Smooth muscle cell (in vitro differentiated cells): ENCODE measurements around the gene ABCF2. TPM values are rescaled to one million over a fixed set of nuclear protein-coding genes. Genes with fewer than 3 reads are reported as not detected.

ENCODE experiments used
- DNase-seq: peaks from one replicate; lab custom pipeline; 2025; ENCODE audit not compliant: unreplicated experiment; lab: John Stamatoyannopoulos, UW
- H2AFZ ChIP-seq: fragments of 200-600 bp; sonication (generic); 2 replicates; pipeline ENCODE4 v1.6.0; 2016; ENCODE audit warnings: antibody characterized with exemption, low read depth, mild to moderate bottlenecking
- H3F3A ChIP-seq: fragments of 200-600 bp; sonication (generic); 2 replicates; pipeline ENCODE4 v1.6.0; 2017; ENCODE audit warnings: antibody characterized with exemption, low read depth
- H3K27ac ChIP-seq: fragments of 200-600 bp; sonication (generic); 2 replicates; pipeline ENCODE4 v1.5.1; 2016; ENCODE audit warnings: low read depth, mild to moderate bottlenecking
- H3K27me3 ChIP-seq: fragments of 200-600 bp; sonication (generic); 2 replicates; pipeline ENCODE4 v1.6.1; 2016; ENCODE audit warnings: low read depth, mild to moderate bottlenecking
- H3K36me3 ChIP-seq: fragments of 200-600 bp; sonication (generic); 2 replicates; pipeline ENCODE4 v1.5.1; 2016; ENCODE audit warnings: low read depth
- H3K4me1 ChIP-seq: fragments of 200-600 bp; sonication (generic); 2 replicates; pipeline ENCODE4 v1.5.1; 2016; ENCODE audit warnings: low read depth
- H3K4me2 ChIP-seq: fragments of 200-600 bp; sonication (generic); 2 replicates; pipeline ENCODE4 v1.6.0; 2016; ENCODE audit warnings: mild to moderate bottlenecking
- H3K4me3 ChIP-seq: fragments of 200-600 bp; sonication (generic); 2 replicates; pipeline ENCODE4 v1.5.1; 2016; ENCODE audit warnings: mild to moderate bottlenecking
- H3K79me2 ChIP-seq: fragments of 200-600 bp; sonication (generic); 2 replicates; pipeline ENCODE4 v1.6.0; 2016; ENCODE audit warnings: low read depth, mild to moderate bottlenecking
- H3K9ac ChIP-seq: fragments of 200-600 bp; sonication (generic); 2 replicates; pipeline ENCODE4 v1.6.0; 2016; ENCODE audit warnings: low read depth
- H3K9me3 ChIP-seq: fragments of 200-600 bp; sonication (generic); replicated peaks from 2 replicates; pipeline ENCODE4 v1.5.1; 2016; ENCODE audit warnings: low read depth
- H4K20me1 ChIP-seq: fragments of 200-600 bp; sonication (generic); 2 replicates; pipeline ENCODE4 v1.6.0; 2016; ENCODE audit warnings: low read depth
- CTCF ChIP-seq: fragments of 200-600 bp; sonication (generic); IDR thresholded peaks from 2 replicates; pipeline ENCODE4 v1.5.1; 2017; ENCODE audit warnings: borderline replicate concordance, mild to moderate bottlenecking, antibody characterized with exemption; ENCODE audit not compliant: insufficient read depth, poor library complexity, severe bottlenecking
- WGBS: methylation state at CpG from one replicate; pipeline ENCODE4 v1.1.7; 2016; ENCODE audit warnings: low lambda C conversion rate; 5-methylcytosine and 5-hydroxymethylcytosine counted together
- polyA plus RNA-seq: library from polyadenylated mRNA; unstranded; fragments of >200 nt; fragmentation: Nextera tagmentation; extraction: Ambion mirVana; gene quantifications from 2 replicates; pipeline ENCODE4 v1.2.1, GENCODE V29; 2016
- total RNA-seq: library from RNA; depleted of rRNA; stranded (reverse); fragments of >200 nt; gene quantifications from 2 replicates; pipeline ENCODE4 v1.2.3, GENCODE V29; 2014

ABCF2 gene
- total and polyA plus RNA-seq, 2 experiments from 2014 or later, result 24.2 to 30.5 TPM

- Histone ChIP-seq H3F3A (no peaks in the 10 kb centered on the region), H3K36me3 (no peaks in the 10 kb centered on the region), H2AFZ (no peak overlapping the region), H3K79me2 (peaks cover 43% of the 10 kb centered on the region), H3K9ac (peak overlapping the region; percentile 91), H3K4me2 (peak overlapping the region; percentile 85), H3K4me3 (peak overlapping the region; percentile 81), H3K9me3 (no peaks in the 10 kb centered on the region), H3K27me3 (no peaks in the 10 kb centered on the region), H3K4me1 (peaks cover 20% of the 10 kb centered on the region), H4K20me1 (peaks cover 50% of the 10 kb centered on the region), H3K27ac (peak overlapping the region; percentile 80)
- 14% methylated on average over 36 of the region's 36 CpGs for WGBS
- DNase-seq, result no peak
- TF ChIP-seq CTCF, result no peak
Measured at GRCh38 chr7:151232917-151233701, 6.1 kb upstream of the ABCF2 start.

GRCh38 chr7:151232091-151232916, 5.3 kb upstream of the ABCF2 start, which contains the start of gene CHPF2:
Gene CHPF2, plus strand, starts transcription at chr7:151232483. Its CDS starts 1,529 bp downstream, at chr7:151234012.
- peak; percentile 48 for DNase-seq
- H3K4me2 ChIP-seq, result peak within 1 kb of the TSS; percentile 85
- H3F3A ChIP-seq, result no peaks in the 10 kb centered on the region
- peaks cover 25% of the 10 kb centered on the region for H3K4me1 ChIP-seq
- H3K4me3 ChIP-seq, result peak within 1 kb of the TSS; percentile 81
- no peaks in the 10 kb centered on the region for H3K36me3 ChIP-seq
- WGBS, result under 1% methylated on average over 67 of the region's 79 CpGs
- H3K79me2 ChIP-seq, result peaks cover 43% of the 10 kb centered on the region
- peak within 1 kb of the TSS; percentile 80 for H3K27ac ChIP-seq
- no peak for TF ChIP-seq CTCF
- peak within 1 kb of the TSS; percentile 59 for H2AFZ ChIP-seq
- peak within 1 kb of the TSS; percentile 91 for H3K9ac ChIP-seq
- H3K9me3 ChIP-seq, result no peaks in the 10 kb centered on the region
- peaks cover 42% of the 10 kb centered on the region for H4K20me1 ChIP-seq
- no peaks in the 10 kb centered on the region for H3K27me3 ChIP-seq

- 18% methylated on average over 1 of the region's 1 CpG for WGBS
- no peak for DNase-seq
Measured at GRCh38 chr7:151231080-151231479, 4.1 kb upstream of the ABCF2 start.

More at GRCh38 chr7:151231080-151231479, 4.1 kb upstream of the ABCF2 start:
- Histone ChIP-seq H2AFZ (no peak overlapping the region), H3K27me3 (no peaks in the 10 kb centered on the region), H3K9ac (no peak overlapping the region), H3K27ac (no peak overlapping the region), H3K79me2 (peaks cover 48% of the 10 kb centered on the region), H3K36me3 (no peaks in the 10 kb centered on the region), H4K20me1 (peaks cover 29% of the 10 kb centered on the region), H3K4me3 (no peak overlapping the region), H3F3A (no peaks in the 10 kb centered on the region), H3K9me3 (no peaks in the 10 kb centered on the region), H3K4me2 (peak overlapping the region; percentile 85), H3K4me1 (peaks cover 27% of the 10 kb centered on the region)
- TF ChIP-seq CTCF, result no peak
